ENCODE data around the gene DPP3.
"Not testable (repeated sequence)": the region's sequence is repeated elsewhere in the genome, so short reads cannot be mapped to it uniquely, and the experiment has no call there.

Gene DPP3

DNA sequence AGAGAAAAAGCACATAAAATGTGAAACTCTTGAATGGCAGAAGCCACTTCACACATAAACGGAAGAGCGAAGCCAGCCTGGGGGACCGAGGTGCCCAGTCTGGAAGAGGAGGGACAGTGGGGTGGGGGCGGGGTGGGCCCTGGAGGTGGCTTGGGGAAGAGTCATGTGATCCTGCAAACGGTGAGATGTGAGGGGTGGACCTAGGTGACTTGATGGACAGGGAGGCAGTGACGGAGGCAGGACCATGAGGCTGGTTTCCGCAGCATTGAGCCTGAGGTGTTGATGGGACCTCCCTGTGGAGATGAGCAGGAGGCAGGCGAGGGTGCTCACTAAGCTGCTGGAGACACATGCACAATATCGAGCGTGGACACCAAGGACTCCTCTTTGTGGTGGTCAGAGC, 48.8 kb downstream of the DPP3 start:
- no peak for DNase-seq (ENCODE audit: extremely low read depth in 1 of 2, low read depth in 1 of 2)

DNA sequence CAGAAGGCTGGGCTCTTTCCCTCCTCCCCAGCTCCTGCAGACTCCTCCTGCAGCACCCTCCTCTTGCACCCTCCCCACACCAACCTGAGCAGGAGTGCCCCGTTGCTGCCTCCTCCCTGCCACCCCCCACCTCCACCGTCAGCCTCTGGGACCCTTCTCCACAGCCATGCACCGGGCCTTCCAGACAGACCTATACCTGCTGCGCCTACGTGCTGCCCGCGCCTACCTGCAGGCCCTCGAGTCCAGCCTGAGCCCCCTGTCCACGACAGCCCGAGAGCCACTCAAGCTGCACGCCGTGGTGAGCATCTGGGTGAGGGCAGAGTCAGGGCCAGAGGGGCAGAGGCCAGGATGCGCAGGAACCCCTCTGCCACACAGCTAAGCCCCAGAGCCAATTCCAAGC, 49.4 kb downstream of the DPP3 start:
- no peak for DNase-seq (ENCODE audit: extremely low read depth in 1 of 2, low read depth in 1 of 2)

DNA sequence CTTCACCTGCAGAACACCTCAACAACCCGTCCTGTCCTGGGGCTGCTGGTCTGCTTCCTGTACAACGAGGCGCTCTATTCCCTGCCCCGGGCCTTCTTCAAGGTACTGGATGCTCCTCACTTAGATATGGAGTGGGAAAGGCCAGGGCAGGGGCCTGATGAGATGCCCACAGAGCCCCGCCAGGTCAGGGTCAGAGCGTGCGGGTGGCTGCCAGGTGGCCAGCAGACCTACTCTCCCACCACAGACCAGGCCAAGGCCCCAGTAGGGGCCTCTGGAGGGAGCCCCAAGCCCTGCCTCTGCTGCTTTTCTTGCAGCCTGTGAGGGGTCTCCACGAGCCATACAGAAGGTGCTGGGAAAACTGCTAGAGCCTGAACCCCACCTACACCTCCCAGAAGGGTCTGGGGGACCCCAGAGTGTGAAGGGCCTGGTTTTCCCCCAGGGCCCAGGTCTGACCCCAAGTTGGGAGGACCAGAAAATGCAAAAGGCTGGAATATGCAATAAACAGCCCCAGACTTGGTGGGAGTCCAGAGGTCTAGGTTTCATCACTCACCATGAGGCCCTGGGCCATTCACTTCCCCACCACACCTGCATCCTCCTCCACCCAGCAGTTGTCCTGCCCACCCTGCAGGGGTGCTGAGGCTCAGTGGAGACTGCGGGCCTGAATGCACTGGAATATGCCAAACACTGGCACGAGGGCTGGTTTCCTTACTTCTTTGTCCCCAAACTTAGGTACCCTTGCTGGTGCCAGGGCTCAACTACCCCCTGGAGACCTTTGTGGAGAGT, 50.9 kb downstream of the DPP3 start:
- no peak for DNase-seq (ENCODE audit: extremely low read depth in 1 of 2, low read depth in 1 of 2)

DNA sequence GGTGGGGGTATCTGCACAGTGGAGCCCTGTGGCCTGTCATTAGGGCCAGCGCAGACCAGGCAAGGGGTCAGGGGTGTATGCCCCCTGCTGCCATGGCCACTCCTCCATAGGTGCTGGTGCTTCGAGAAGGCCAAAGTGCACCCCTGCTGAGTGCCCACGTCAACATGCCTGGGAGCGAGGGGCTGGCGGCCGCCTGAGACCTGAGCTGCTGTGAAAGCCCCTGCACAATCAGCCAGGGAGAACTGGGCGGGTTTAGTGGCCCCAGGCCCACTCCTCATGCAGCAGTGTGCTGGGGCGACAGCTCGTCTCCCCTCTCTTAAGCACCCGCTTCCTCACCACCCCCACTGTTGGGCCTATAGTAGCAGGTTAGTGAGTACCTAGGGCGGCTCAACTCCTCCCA, 51.6 kb downstream of the DPP3 start:
- no peak for DNase-seq (ENCODE audit: extremely low read depth in 1 of 2, low read depth in 1 of 2)

DNA sequence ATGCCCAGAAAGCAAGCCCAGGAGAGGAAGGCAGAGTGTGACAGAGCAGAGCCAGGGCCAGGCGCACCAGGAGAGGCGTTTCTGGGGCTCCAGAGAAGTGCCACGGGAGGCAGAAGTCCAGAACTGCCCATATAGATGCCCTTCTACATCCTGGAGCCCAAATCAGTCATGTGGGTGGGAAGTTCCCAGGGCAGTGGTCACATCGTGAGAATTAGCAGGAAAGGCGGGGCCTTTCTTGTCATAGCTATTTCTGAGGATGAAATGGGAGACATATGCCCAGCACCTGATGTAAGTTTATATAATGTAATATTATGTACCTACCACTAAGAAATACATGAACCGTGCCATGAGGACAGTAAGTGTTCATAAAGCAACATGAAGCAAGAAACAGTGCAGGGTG, 52.5 kb downstream of the DPP3 start:
- DNase-seq (ENCODE audit: extremely low read depth in 1 of 2, low read depth in 1 of 2): no peak

DNA sequence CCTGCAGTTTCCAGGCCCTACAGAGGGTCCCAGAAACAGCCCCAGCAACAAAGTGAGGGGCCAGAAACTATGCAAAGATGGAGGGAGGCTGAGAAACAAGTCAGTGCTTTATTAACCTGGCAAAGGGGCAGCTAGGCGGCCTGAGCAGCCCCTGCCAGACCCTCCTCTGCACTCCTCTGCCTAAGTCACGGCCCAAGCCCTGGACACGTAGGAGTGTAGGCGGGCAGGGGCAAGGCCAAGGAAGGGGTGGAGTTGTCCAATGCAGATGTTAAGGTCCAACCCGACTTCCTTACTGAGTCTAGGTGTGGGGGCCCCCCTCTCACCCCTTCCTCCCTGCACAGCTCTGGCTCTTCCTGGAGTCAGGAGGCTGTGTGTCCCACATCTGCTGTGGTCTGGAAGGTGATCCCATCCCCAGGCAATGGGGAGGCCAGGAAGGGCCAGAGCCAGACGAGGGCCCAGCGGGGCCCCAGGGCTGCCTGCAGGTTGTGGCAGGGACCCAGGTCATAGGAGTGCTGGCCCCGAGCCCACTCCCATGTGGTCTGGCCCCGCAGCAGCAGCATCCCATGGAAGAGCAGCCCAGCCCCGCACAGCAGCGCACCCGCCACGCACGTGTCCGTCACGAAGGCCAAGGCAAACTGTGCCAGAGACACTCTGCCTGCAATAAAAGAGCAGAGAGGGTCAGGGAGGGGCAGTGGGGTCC, 59.1 kb downstream of the DPP3 start:
- no peak for DNase-seq (ENCODE audit: extremely low read depth in 1 of 2, low read depth in 1 of 2)

DNA sequence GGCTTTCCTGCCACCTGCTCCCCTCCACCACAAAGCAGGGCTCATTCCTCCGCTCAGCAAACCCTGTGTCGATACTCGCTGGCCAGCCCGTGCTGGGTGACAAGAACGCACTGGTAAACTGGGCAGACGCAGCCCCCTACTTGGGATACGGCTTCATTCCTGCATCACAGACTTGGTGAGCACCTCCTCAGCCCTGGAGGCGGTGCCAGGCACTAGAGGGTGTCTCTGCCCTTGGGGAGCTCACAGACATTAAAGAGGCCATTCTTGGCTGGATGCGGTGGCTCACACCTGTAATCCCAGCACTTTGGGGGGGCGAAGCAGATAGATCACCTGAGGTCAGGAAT, 59.6 kb downstream of the DPP3 start:
- DNase-seq (ENCODE audit: extremely low read depth in 1 of 2, low read depth in 1 of 2): no peak

DNA sequence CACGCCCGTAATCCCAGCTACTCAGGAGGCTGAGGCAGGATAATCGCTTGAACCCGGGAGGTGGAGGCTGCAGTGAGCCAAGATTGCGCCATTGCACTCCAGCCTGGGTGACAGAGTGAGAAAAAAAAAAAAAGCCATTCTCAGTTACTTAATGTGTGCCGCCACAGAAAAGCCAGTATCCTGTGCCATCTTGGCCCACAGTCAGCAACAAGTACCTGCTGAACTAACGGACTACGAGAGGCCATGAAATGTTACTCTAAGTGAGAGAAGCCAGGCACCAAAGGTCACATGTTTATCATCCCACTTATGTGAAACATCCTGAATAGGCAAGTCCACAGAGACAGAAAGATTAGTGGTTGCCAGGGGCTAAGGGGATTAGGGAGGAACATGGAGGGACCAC, 60.4 kb downstream of the DPP3 start:
- not testable (repeated sequence) for DNase-seq (ENCODE audit: extremely low read depth in 1 of 2, low read depth in 1 of 2)

DNA sequence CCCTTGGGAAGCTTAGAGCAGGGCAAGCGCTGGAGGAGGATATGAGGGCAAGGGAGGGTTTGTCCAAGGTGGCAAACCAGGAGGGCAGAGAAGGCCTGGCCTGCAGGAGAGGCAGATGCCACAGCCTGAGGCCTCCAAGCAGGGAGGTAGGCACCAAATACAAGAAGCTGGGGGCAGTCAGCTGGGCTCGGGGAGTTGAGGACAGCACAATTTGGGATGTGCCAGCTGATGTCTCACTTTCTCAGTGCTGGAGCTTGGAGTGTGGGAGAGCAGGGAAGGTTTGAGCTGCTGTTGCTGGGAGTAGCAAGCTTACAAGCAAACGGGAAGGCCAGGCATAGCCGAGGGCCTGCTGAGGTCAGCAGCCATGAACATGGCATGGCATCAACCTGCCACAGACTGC, 61.7 kb downstream of the DPP3 start:
- DNase-seq (ENCODE audit: extremely low read depth in 1 of 2, low read depth in 1 of 2): no peak

DNA sequence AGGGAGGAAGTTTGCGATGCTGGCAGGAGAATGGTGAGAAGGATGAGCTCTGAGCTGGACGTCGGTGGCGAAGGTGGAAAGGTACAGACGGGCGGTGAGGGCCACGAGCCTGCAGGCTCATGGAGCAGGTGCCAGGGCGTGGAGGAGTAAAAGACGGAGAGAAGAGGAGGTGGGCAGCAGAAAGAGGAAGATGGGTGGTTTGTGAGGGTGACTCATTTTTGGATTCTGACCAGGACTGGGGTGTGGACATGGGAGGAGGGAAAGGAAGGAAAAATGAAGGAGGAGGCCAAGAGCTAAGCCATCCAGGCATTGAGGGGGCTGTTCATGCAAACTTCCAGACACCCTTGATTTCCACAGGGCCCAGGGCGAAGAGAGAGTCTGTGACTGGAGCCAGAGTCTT, 62.1 kb downstream of the DPP3 start:
- DNase-seq (ENCODE audit: extremely low read depth in 1 of 2, low read depth in 1 of 2): no peak

DNA sequence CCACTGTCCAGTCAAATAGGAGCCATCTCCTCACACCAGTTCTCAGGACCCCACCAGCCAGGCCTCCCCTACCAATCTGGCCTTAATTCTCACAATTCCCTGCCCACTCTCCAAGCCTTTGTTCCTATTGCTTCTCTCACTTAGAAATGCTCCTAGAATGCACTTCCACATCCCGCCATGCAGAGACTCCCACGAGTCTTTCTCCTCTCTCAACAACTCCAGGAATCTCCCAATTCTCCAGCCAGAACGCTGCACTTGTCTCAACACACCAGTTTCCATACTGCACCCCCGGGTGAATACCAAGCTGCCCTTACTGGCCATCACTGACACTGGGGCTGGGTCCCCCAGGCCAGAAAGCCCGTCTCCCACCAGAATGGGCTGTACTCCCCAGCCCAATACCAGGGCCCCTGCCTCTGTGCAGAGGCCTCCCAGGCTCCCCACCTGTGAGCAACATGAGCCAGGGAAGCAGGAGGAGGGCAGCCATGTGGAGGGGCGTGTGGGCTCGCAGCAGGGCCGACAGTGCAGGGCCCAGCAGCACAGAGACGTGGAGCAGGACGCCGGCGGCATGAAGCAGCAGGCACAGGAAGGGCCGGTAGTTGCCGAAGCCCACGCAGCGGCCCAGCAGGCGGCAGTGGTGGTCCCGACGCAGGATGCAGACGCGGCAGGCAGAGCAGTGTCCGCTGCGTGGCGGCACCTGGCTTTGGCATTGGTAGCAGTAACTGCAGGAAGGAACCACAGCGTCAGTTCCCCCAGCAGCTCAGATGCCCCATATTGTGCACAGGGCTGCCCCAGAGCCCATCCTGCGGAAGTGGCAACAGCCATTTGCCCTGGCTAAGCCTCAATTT, 63.3 kb downstream of the DPP3 start:
- DNase-seq (ENCODE audit: extremely low read depth in 1 of 2, low read depth in 1 of 2): peak; percentile 43 to 57

DNA sequence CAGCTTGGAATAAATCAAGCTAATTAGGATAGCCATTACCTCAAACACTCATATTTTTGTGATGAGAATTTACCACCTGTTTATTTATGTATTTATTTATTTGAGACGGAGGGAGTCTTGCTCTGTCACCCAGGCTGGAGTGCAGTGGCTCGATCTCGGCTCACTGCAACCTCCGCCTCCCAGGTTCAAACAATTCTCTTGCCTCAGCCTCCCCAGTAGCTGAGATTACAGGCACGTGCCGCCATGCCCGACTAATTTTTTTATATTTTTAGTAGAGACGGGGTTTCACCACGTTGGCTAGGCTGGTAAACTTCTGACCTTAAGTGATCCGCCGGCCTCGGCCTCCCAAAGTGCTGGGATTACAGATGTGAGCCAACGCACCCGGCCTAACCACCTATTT, 64.7 kb downstream of the DPP3 start:
- not testable (repeated sequence) for DNase-seq (ENCODE audit: extremely low read depth in 1 of 2, low read depth in 1 of 2)

DNA sequence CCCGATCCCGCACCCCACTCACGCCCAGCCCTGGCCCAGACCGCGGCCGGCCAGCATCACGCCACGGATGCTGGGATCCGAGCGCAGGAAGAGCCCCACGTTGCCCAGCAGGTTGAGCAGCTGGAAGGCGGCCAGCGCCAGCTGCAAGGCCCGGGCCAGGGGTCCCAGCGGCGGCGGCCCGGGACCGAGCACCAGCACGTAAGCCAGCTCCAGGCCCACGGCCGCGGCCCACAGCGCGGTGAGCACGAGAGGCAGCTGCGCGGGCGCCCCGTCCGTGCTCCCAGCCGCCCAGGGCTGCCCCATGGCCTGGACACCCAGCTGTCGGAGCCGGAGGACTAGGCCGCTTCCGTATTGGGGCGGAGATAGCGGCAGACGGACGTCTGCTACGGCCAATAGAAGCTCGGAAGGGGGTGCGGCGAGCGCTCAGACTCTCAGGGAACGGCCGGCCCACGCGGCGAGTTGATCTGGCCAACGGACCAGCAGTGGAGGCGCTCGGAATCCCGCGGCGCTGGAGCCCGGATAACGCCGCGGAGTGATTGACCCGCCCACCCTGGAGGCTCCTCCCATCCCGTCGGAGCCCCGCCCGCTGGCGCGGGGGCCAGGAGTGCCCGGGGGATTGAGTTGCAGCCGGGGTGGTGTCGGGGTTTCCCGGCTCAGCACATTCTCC, 65.6 kb downstream of the DPP3 start, which contains the start of gene ZDHHC24:
TSS of gene ZDHHC24 (minus strand) at position 348 of the 667 bp plus-strand sequence. CDS start at position 303, 45 bp downstream.
- DNase-seq (ENCODE audit: extremely low read depth in 1 of 2, low read depth in 1 of 2): peak; percentile 87 to 94

DNA sequence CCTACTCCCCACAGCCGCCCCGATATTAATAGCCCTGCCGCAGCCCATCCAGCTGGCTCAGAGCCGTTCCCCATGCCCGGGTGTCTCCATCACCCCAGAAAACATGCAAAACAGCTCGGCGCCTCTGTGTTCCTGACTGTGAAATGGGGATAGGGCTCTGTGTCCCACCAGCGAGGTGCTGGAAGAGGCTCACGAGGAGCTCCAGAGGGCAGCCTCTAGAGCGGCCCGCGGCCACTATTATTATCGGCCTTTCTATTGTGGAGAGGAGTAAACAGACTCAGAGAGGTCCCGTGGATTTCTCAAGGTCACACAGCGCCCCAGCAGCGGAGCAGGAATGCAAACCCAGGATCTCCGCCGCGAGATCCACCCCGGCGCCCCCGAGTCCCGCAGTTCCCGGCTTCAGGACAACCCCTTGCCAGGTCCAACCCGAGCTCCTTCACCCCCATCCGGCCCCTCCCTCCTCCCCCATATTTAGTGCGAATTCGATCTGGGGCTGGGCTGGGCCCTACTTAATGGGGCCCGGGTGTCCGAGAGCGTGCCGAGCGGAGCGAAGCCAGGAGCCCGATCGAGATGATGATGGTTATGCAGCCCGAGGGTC, 66.2 kb downstream of the DPP3 start, which contains the start of gene ACTN3:
TSS of gene ACTN3 (plus strand) at position 536 of the 598 bp plus-strand sequence. CDS start at position 571, 35 bp downstream.
- DNase-seq (ENCODE audit: extremely low read depth in 1 of 2, low read depth in 1 of 2): no peak

DNA sequence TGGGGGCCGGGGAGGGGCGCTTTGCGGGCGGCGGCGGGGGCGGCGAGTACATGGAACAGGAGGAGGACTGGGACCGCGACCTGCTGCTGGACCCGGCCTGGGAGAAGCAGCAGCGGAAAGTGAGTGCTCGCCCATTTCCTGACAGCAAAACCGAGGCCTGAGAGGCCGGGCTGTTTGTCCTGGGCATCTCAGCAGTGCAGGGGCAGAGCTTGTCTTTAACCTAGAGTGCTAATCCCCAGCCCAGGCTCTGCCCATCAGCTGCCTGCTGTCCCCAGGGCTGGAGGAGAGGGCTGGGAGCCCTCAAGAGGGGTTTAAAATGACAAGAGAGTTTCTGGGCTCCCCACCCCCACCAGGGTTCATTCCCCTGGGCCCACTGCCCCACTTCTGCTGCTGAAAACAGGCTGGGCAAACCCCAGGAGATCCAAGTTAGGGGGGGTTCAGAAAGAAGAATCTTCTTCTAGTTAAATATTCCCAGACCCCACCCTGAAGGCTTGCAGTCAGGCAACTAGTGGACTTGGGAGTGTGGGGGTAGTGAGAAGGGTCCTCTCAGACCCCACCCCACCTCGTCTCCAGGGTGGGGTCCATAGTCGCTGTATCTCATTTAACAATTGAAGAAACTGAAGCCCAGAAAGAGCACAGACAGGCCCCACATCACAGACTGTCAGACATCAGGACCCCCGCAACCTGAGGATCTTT, 66.9 kb downstream of the DPP3 start:
- DNase-seq (ENCODE audit: extremely low read depth in 1 of 2, low read depth in 1 of 2): no peak

DNA sequence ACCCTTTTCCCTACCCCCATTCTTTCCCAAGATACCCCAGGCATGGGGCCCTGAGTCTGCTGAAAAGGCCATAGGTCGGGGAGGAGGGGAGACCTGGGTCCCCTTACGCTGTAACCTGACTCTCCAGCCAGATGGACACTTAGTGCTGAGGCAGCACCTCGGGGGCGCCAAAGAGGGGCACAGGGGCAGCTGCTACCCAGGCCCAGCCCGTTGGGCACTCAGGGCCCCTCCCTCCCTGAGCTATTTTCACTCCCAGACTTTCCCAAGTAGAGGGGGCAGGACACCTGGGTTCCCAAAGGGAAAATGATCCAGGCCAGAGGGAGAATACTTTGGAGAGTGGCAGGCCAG, 67.4 kb downstream of the DPP3 start:
- no peak for DNase-seq (ENCODE audit: extremely low read depth in 1 of 2, low read depth in 1 of 2)

DNA sequence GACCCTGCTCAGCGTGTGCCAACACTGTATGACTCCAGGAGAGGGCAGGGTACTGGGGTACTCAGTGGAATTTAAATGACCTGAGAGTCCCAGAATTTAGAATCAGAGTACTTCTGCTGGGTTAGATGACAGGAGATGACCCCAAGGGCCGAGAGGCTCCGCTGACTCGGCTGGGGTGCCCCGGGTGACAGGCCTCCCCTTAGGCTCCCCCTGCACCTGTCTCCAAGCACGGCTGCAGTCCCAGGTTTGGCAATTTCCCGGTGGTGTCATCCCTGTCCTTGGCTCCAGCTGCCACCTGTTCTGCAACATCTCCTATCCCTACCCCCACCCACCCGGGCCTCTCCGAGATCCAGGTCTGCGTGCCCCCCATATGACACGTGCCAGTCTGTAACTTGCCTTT, 67.8 kb downstream of the DPP3 start:
- no peak for DNase-seq (ENCODE audit: extremely low read depth in 1 of 2, low read depth in 1 of 2)

DNA sequence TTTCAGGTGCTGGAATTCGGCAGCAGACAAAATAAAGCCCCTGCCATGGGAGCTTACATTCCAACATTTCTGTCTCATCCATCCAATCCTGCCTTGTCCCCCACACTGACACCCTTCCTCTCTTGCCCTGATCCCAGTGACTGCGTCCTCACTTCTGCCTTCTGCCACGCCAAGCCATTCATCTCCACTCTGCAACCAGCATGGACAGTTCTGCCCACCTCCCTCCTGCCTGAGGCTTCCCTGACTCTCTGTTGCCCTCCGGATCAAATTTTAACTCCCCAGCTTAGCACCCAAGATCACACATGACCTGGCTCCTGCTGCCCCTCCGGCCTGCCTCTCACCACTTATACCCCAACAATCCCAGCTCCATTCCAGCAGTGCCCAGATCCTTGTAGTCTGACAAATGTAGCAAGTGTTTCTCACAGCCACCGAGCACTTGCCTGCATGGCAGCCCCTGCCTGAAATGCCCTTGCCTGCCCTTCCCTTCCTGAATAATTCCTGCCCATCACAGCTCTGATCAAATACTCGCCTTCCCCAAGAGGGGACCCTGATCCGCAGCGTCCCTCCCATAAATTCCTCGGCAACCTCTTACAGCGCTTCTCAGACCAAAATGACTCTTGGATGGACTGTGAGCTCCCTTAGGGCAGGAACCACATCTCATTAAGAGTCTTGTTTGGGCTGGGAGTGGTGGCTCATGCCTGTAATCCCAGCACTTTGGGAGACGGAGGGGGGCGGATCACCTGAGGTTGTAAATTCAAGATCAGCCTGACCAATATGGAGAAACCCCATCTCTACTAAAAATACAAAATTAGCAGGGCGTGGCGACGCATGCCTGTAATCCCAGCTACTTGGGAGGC, 68.8 kb downstream of the DPP3 start:
- no peak for DNase-seq (ENCODE audit: extremely low read depth in 1 of 2, low read depth in 1 of 2)

DNA sequence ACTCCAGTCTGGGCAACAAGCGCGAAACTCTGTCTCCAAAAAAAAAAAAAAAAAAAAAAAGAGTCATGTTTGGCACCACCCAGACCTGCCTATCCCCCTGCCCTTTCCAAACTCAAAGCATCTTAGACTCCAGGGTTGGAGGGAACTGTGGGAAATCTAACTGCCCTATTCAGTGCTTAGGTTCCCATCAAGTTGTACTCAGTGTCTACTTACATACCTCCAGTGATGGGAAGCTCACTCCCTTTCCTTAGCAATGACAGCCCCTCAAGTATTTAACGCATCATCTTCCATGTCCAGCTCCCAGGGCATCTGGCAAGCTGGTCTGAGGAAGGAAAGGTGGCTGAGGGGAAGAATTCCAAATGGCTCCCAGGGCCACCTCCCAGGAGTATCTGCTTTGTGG, 69.5 kb downstream of the DPP3 start:
- no peak for DNase-seq (ENCODE audit: extremely low read depth in 1 of 2, low read depth in 1 of 2)
